GM18511 (cell line): ENCODE measurements around the gene LRRC42.
"Not testable (repeated sequence)": the region's sequence is repeated elsewhere in the genome, so short reads cannot be mapped to it uniquely, and the experiment has no call there.

Source experiments
- ATAC-seq: cut with Tn5 transposase; IDR thresholded peaks from one replicate; pipeline ENCODE4 v1.9.1; 2021; ENCODE audit warnings: mild to moderate bottlenecking, moderate library complexity; ENCODE audit not compliant: unreplicated experiment

Gene LRRC42

DNA sequence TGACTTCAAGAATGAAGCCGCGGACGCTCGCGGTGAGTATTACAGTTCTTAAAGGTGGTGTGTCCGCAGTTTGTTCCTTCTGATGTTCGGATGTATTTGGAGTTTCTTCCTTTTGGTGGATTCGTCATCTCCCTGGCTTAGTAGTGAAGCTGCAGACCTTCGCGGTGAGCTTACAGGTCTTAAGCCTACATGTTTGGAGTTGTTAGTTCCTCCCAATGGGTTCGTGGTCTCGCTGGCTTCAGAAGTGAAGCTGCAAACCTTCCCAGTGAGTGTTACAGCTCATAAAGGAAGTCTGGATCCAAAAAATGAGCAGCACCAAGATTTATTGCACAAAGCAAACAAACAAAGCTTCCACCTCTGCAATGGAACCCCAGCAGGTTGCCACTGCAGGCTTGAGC, 57.1 kb downstream of the LRRC42 start:
- no peak for ATAC-seq

DNA sequence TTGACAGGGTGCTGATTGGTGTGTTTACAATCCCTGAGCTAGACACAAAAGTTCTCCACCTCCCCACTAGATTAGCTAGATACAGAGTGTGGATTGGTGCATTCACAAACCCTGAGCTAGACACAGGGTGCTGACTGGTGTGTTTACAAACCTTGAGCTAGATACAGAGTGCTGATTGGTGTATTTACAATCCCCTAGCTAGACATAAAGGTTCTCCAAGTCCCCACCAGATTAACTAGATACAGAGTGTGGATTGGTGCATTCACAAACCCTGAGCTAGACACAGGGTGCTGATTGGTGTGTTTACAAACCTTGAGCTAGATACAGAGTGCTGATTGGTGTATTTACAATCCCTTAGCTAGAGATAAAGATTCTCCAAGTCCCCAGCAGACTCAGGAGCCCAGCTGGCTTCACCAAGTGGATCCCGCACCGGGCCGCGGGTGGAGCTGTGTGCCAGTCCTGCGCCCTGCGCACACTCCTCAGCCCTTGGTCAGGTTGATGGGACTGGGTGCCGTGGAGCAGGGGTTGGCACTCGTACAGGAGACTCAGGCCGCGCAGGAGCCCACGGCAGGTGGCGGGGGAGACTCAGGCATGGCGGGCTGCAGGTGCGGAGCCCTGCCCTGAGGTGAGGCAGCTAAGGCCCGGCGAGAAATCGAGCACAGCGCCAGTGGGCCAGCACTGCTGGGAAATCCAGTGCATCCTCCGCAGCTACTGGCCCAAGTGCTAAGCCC, 57.8 kb downstream of the LRRC42 start:
- not testable (repeated sequence) for ATAC-seq

DNA sequence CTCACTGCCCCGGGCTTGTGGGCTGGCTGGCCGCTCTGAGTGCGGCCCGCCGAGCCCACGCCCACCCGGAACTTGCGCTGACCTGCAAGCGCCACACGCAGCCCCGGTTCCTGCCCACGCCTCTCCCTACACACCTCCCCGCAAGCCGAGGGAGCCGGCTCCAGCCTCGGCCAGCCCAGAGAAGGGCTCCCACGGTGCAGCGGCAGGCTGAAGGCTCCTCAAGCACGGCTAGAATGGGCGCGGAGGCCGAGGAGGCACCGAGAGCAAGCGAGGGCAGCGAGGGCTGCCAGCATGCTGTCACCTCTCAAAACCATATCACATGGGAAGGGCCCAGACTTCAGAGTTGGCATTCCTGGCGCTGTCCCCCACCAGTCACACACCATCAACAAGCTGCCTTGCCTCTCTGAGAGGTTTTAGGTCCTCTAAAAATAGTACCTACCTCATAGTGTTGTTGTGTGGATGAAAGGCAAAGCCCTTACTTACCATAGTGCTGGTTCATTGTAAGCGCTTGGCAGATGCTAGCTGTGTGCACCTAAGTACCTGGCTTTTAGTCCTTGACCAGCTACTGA, 58.4 kb downstream of the LRRC42 start:
- ATAC-seq, result no peak

DNA sequence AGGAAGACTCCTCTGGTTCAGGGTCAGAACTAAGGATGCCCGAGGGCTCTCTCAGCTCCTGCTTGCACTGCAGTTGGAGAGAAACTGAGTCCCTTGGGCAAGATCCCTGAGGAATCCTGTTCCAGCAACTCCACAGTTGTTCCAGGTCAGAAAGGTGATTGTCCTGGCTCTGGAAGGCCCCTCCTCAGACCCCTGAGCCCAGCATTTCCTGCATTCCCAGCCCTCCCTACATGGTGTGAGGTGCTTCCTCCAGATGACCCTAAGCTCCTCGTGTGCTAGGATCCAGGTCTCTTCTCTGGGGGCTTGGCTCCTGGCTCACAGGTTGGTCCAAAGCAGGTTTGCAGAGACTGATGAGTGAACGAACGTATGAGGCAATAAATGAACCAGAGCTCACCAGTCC, 60.4 kb downstream of the LRRC42 start:
- ATAC-seq, result no peak

DNA sequence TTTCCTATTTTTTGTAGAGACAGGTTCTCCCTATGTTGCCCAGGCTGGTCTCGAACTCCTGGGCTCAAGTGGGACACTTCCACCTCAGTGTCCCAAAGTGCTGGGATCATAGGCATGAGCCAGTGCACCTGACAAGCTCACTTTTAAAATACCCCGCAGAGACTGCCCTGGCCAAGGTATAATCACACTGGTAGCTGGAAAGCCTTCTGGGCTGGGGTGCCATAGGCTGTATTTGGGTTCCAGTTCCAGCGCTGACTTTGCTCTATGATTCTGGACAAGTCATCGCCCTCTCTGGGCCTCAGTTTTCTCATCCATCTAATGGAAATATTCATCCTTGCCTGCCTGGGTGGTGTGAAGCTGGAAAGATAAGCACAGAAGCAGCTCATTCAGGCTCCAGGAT, 61.5 kb downstream of the LRRC42 start:
- ATAC-seq, result no peak

DNA sequence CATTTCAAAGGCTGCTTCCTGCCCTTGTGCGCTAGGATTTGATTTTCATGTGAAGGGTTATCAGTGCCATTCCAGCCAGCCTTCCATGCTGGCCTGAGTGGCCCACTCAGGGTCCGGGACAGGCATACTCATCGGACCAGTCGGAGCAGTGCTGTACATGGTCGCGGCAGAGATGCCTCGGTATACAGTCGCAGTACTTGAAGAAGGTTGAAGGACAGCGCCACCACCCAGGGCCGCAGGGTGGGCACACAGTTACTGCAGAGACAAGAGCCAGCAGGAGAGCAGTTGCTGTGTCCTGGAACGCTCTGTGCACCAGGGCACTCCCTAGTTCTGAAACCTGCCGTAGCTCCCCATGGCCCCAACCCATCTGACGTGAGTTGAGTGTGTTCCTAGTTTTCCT, 62.7 kb downstream of the LRRC42 start:
- no peak for ATAC-seq

DNA sequence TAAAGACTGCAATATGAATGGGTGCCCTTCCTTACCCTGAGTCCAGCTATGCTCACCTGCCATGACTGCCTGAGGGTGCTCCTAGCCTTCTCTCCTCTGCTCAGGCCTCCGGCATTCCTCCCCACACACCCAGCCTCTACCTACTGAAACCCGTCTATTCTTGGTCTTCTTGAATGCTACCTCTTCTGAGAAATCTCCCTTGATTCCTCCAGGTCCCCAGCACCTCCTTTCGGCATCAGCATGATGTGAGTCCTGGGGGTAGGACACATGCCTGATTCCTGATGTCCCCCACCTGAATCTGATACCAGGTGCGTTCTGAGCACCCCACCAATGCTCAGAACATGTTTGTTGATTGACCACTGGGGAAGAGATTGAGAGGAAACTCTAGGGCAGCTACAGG, 63.3 kb downstream of the LRRC42 start:
- no peak for ATAC-seq

DNA sequence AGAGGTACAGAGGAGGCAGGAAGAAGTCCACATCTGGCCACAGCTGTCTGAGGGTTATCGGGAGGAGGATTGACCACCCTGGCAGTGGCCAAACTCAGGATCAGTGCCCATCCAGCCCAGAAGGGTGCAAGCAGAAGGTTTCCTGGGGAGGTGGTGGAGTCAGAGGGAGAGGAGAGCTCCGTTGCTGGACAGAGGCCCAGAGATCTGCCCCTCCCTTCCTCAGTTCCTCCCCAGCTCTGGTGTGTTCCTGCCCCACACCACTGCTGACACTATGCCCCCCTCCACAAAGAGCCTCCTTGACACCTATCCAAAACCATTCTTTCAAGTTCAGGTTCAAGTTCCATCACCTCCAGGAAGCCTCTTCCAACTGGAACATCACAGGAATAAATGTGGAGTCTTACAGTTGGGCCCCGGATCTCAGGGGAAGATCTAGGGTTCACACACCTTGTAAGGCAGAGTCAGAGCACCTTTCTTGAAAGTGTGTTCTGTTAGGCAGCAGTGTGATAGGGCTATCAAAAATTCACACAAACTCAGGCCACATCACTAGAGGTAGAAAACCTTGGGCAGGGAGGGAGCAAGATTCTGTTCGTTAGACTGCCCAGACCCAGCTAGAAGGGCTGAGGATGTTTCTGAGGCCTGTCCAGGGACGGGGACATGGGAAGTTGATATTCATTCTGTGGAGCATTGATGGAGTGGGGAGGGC, 64.4 kb downstream of the LRRC42 start:
- ATAC-seq, result no peak

DNA sequence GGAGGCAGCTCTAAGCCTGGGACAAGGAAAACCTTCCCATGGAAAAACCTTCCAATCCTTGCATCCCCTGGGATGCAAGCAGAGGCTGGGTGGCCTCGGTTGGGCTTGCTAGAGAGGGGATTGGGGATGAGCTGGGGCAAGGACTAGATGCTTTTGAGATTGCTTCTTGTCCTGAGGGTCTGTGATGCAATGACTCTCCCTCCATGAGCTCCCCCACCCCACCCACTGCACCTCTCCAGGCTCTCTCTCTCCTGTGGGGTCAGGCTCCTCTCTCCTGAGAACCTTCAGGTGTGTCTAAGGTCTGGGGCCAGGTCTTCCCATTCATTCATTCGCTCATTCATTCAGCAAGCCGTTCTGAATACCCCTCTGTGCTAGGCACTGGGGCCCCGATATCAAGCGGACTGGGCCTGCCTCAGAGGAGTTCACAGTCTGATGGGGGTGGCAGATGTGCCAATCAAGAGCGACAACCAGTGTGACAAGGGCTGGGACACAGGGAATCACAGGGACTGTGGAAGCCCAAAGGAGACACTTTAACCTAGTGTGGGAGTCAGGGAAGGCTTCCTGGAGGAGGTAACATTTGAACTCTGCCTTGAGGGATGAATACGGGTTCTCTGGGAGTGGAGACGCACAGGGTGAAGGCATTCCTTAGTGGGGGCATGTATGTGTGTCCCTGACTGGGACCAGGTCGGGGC, 65.3 kb downstream of the LRRC42 start:
- no peak for ATAC-seq

DNA sequence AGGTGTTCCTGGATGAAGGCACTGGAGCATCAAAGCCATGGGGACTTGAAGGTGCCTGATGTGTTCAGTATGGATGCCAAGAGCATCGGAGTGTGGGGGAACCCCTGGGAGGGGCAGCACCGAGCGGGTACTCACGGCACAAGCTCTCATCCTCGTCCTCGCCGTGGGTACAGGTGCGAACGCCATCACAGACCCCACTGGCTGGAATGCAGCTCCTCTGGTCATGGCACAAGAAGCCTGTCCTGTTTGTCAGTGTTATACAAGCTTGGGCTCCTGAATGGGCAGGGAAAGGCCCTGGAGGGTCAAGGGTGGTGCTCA, 65.8 kb downstream of the LRRC42 start:
- no peak for ATAC-seq

DNA sequence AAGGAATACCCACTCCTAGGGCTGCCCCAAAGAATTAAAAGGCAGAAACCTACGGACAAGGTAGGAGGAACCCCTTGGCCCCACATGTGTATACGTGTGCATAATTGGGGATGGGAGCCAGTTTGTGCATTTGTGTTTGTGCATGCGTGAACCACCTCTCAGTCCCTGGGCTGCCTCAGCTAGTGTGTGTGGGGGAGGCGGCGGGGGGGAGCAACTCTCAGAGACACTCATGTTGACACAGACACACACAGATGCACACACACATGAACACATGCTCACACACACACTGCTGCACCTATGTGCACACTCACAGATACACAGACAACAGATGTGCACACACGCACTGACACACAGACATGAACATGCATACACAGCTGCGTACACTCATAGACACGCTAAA, 66.7 kb downstream of the LRRC42 start:
- no peak for ATAC-seq

DNA sequence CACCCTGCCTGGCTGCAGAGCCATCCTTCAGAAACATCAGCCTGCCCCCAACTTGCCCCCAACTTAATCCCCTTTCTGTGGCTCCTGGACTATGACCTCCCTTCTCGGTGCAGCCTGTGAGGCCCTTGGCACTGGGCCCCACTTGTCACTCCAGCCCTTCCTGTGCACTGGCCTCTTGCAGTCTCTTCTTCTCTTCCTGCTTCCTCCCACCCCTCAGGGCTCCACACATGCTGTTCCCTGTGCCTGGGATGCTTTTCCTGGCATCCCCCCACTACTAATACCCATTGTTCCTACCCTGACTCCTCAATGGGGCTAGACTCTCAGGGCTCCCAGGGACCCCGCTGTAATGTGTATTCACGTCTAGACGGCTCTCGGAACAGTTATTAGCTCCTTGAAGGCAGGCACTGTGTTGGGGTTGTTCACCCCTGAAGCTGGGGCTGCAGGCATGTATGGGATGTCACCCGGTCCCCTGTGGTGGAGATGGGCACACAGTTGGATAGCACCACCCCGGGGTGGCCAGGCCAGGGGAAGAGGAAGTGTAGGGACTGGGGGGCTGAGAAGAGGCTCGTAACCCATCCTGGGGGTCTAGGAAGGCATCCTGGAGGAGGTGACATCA, 67.4 kb downstream of the LRRC42 start:
- ATAC-seq, result no peak

DNA sequence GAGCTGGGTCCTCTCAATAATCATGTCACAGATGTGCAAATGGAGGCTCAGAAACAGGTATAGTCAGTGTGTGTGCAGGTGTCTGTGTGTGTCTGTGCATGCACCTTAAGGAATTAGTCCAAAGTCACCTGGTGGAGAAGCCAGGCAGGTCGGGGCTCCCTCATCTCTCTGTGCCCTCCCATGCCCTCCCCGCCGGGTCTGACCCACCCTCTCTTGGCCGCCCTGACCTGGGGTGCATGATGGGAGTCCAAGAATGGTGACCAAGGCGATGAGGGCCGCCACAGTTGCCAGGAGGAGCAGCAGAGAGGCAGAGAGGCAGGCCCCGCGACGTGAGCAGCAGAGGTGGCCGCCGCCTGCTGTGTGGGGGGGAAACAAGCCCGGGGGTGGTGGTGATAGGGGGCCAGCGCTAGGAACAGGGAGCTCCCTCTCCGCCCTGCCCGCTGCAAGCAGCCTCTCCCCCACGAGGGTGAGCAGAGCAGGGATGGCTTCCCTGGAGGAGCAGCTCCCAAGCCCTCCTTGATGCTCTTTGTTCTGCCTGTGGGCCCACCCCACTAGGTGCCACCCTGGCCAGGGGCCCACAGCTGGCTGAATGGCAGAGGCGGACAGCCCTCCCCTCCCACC, 68.0 kb downstream of the LRRC42 start:
- ATAC-seq, result no peak

DNA sequence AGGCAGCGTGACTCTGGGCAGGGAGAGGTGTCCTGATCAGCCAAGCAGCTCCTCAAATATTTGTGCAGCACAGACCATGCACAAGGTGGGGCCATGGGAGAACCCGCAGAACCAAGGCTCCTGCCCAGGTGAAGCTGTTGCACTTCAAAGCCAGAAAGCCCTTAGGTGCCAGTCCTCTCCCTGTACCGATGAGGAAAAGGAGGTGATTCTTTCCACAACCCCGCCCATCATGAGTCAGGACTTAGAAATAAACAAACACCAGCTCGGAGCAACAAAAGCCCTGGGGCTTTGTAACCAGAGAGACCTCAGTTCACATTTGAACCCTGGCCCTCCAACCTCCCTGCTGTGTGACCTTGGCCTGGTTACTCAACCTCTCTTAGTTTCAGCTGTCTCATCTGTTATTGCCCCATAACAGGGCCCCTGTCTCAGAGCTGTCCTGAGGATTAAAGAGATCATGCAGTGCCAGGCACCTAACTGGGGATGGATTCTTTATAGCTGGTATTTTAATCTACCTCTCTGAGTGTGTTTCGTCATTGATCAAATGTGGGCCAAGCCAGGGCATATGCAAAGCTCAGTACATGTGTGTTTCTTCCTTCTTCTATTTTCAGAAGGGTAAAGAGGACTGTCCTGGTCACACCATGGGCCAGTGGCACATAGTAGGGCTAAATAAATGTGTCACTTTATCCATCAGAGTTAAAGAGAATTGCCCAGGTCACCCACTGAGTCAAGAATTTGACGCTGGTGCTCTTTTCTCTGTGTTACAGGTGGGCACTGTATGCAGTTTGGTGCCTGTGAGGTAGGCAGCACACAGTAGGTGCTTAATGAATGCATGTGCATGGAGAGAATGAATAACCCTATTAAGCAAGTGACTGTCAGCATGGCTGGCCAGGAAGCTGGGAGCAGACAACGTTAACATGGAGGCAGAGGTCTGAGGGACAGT, 70.5 kb downstream of the LRRC42 start:
- ATAC-seq, result no peak
